Non-pigmented ciliary epithelial cell (primary cell): ENCODE results near the gene RAD9B.
"Not testable (repeated sequence)": the region's sequence is repeated elsewhere in the genome, so short reads cannot be mapped to it uniquely, and the experiment has no call there.

Source experiments
- DNase-seq: peaks from one replicate; pipeline ENCODE4 v3.0.0-alpha.2; 2010; ENCODE audit warnings: low read depth

Gene RAD9B

GRCh38 chr12:110501752-110502738 is at the start of gene RAD9B, which contains the start of gene VPS29:
Gene RAD9B, plus strand, starts transcription at chr12:110502331. Its CDS starts 7 bp downstream, at chr12:110502338.
Gene VPS29, minus strand, starts transcription at chr12:110502111. Its CDS starts 60 bp downstream, at chr12:110502051.
- peak; percentile 89 for DNase-seq

- DNase-seq: no peak
Measured at GRCh38 chr12:110453569-110454296, 48.4 kb upstream of the RAD9B start.

- DNase-seq: no peak
Measured at GRCh38 chr12:110458756-110459155, 43.4 kb upstream of the RAD9B start.

- not testable (repeated sequence) for DNase-seq
Measured at GRCh38 chr12:110461189-110461588, 40.9 kb upstream of the RAD9B start.

GRCh38 chr12:110465024-110465423 is 37.1 kb upstream of the RAD9B start:
- DNase-seq: no peak

- not testable (repeated sequence) for DNase-seq
Measured at GRCh38 chr12:110465765-110466164, 36.4 kb upstream of the RAD9B start.

- DNase-seq: no peak
Measured at GRCh38 chr12:110466791-110467190, 35.3 kb upstream of the RAD9B start.

GRCh38 chr12:110467847-110468213 is 34.3 kb upstream of the RAD9B start:
- no peak for DNase-seq

- DNase-seq: peak; percentile 92
Measured at GRCh38 chr12:110468214-110469048, 33.7 kb upstream of the RAD9B start, which contains the start of the genes FAM216A and GPN3. Gene FAM216A, plus strand, starts transcription at chr12:110468845. Its CDS starts 31 bp downstream, at chr12:110468876. Gene GPN3, minus strand, starts transcription at chr12:110468257. Its CDS starts 54 bp downstream, at chr12:110468203.

- no peak for DNase-seq
Measured at GRCh38 chr12:110475426-110475825, 26.7 kb upstream of the RAD9B start.

- DNase-seq: no peak
Measured at GRCh38 chr12:110498984-110499706, 3.0 kb upstream of the RAD9B start.

- no peak for DNase-seq
Measured at GRCh38 chr12:110501399-110501751, 756 bp upstream of the RAD9B start.

GRCh38 chr12:110503432-110503831 is 1.3 kb downstream of the RAD9B start:
- DNase-seq: no peak

- no peak for DNase-seq
Measured at GRCh38 chr12:110505332-110505731, 3.2 kb downstream of the RAD9B start.

- no peak for DNase-seq
Measured at GRCh38 chr12:110508071-110508586, 6.0 kb downstream of the RAD9B start.

- DNase-seq: no peak
Measured at GRCh38 chr12:110513842-110514241, 11.7 kb downstream of the RAD9B start.

- no peak for DNase-seq
Measured at GRCh38 chr12:110514363-110514762, 12.2 kb downstream of the RAD9B start.

- DNase-seq: no peak
Measured at GRCh38 chr12:110516995-110517394, 14.9 kb downstream of the RAD9B start.

- DNase-seq: not testable (repeated sequence)
Measured at GRCh38 chr12:110518014-110518413, 15.9 kb downstream of the RAD9B start.

- DNase-seq: not testable (repeated sequence)
Measured at GRCh38 chr12:110520876-110521712, 19.0 kb downstream of the RAD9B start.
